NCI-H1694 (cell line): ENCODE data around the gene GLB1L3.
"Not testable (repeated sequence)": the region's sequence is repeated elsewhere in the genome, so short reads cannot be mapped to it uniquely, and the experiment has no call there.

Source experiments
- DNase-seq: peaks from one replicate; lab custom pipeline; 2025; lab: John Stamatoyannopoulos, UW

GLB1L3 gene

DNA sequence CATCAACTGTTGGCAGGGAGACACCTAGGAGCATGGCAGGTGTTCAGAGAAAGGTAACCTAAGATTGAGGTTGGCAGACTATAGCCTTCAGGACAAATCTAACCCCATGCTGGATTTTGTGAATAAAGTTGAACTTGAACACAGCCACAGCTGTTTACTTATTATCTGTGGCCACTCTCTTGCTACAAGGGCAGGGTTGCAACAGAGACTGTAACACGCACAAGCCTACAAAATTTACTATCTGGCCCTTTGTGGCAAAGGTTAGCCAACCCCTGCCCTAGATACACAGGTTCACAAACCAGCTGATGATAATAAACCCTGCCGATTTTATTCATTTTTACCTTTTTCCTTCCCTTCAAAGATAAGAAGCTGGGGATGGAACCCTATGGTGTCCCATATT lies 25.5 kb upstream of the GLB1L3 start:
- DNase-seq: no peak

DNA sequence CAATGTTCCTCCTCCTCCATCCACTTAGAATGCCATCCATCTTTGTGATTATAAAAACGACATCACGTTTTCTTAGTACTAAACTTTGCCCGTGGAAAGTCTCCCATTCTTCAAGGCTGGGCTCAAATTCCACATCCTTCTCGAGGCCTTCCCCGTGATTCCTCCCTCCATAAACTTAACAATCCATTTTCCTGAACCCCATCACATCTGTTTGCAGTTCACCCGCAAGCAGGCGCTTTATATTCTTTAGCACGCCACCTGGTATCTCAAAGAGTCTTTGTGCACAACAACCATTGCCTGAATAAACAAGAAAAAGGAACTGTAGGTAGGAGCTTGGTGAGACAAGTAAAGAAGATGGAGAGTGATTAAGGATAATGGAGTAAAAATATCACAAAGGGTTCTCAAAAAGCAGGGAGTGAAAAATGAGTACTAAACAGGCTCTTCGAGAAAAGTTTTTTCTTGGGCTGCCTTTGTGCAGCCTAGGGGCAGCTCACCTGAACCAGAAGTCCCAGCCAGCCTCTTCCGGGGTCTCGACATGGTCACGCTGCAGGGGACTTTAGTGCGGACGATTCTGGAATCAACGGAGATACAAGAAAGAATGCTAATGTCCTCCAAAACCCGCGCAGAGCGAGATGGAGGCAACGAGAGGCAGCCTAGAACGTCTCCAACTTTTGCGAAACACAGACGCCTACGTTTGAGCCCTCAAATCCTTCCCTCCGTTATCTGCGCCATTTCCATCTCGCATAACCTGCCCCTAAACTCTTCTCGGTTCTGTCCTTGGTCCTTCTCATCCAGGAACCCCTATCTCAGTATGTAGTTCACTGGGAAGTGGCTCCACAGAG lies 23.6 kb upstream of the GLB1L3 start:
- DNase-seq: no peak

DNA sequence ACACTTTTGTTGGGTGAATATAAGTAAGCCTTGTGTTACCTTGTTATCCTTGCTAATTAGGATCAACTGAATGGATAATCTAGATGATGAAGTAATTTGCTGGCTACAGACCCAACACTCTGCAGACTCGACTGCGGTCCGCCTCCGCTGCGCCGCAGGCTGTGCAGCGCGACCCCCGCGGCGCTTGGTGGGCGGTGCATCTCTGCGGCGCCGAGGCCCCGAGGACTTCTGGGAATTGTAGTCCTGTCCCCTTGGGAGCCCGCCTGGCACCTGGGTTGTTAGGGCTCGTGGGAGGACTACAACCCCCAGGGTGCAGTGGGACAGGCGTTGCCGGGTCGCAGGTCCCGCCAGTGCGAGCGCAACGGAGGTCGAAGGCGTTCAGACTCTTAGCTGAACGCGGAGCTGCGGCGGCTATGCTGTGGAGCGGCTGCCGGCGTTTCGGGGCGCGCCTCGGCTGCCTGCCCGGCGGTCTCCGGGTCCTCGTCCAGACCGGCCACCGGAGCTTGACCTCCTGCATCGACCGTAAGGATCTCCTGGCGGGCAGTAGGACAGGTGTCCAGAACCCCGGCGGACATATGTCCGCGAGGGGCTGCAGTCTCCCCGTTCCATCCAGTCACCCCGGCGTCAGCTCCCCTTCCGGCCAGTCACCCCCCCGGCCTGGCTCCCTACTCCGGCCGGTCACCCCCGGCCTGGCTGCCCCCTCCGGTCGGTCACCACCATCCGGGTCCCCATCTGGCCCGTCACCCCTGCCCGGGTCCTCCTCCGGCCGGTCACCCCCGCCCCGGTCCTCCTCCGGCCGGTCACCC lies 22.8 kb upstream of the GLB1L3 start, which contains the start of the genes ACAD8 and THYN1:
TSS of gene ACAD8 (plus strand) at position 381 of the 806 bp plus-strand sequence. CDS start at position 414, 33 bp downstream.
TSS of gene THYN1 (minus strand) at position 165 of the 806 bp plus-strand sequence. CDS start 470 bp downstream, outside the sequence.
- DNase-seq: peak; percentile 58

DNA sequence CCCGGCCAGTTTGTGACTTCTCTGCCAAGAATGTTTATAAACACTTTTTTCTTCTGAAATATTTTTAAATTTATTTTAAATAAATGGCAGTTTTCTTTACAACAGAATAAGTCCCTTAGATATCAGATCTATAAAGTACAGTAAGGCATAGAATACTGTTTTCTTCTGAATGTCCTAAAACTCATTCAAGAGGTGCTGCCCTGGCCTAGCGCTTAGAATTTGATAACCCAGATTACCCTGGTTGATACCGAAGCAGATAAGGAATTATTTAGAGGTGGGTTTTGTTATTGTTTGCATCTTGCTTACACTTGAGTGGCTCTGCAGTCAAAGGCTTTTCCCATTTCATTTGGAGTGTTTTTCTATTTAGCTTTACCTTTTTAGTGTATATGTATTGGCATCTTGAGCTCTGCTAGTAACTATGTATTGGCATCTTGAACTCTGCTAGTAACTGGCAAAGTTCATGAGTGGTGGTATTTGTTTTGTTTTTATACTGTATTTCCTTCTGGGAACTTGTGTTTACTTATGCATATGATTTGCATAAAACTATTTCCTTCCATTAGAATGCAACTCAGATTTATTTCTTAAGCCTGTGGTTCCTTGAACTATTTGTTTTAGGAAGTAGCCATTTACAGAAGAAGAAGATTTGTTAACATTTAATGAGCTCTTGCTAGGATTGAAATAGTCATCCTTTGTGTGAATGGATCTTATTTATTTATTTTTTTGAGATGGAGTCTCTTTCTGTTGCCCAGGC lies 21.6 kb upstream of the GLB1L3 start:
- DNase-seq: no peak

DNA sequence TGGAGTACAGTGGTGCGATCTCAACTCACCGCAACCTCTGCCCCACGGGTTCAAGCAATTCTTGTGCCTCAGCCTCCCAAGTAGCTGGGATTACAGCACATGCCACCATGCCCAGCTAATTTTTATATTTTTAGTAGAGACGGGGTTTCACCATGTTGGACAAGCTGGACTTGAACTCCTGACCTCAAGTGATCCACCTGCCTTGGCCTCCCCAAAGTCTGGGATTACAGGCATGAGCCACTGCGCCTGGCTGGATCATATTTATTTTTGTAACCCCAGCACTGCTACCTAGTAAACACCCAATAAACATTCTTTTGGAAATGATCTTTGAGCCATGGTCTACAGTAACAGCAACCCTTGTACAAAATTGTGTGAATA lies 21.0 kb upstream of the GLB1L3 start:
- not testable (repeated sequence) for DNase-seq

DNA sequence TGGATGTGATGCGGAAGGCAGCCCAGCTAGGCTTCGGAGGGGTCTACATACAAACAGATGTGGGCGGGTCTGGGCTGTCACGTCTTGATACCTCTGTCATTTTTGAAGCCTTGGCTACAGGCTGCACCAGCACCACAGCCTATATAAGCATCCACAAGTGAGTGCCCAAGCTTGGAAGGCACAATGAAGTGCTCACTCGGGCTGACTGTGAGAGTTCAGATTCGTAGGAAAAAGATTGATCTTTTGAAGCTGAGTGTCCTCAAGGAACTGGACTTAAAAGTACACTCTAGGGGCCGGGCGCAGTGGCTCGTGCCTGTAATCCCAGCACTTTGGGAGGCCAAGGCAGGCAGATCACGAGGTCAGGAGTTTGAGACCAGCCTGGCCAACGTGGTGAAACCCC lies 19.1 kb upstream of the GLB1L3 start:
- DNase-seq: no peak

DNA sequence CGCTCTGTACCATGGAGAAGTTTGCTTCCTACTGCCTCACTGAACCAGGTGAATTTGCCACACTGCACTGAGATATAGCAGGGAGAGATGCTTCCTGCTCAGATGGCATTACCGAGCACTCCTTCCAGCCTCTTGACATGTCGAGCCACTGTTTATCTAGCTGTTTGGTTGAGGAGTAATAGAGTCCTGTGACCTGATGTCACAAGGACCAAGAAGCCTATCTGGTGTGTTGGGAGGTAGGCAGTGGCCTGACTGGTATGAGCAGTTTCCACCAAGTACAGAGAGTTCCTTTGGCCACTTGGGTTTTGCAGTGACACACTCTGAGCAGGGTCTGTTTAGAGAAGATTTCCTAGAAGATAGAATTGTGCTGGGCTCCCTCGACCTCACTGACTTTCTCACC lies 17.6 kb upstream of the GLB1L3 start:
- DNase-seq: no peak

DNA sequence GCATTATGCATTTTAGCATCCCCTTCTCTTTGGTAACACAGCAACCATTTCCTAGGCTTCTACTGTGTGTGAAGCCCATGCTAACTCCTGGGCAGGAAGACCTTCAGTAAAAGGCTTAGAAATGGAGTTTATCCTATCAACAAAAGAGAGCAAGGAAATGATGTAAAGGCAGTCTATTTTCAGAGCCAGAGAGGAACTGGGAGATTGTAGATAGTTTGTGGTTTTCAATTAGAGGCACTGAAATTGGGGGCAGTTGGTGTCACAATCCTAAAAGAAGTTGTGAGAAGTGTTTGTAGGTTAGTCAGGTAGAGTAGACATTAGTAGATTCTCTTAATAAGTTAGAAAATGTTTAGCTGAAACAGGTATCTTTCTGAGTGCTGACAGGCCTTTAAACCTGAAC lies 15.7 kb upstream of the GLB1L3 start:
- DNase-seq: no peak

DNA sequence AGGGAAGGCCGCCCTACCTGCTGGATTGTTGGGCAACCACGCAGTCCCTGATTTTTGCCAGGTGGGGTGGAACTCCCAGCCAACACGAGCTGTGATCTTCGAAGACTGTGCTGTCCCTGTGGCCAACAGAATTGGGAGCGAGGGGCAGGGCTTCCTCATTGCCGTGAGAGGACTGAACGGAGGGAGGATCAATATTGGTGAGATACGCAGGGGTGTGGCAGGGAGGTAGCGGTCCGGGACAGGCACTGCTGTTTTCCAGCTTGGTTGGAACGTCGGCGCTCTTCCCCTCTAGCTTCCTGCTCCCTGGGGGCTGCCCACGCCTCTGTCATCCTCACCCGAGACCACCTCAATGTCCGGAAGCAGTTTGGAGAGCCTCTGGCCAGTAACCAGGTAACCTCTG lies 15.2 kb upstream of the GLB1L3 start:
- DNase-seq: no peak

DNA sequence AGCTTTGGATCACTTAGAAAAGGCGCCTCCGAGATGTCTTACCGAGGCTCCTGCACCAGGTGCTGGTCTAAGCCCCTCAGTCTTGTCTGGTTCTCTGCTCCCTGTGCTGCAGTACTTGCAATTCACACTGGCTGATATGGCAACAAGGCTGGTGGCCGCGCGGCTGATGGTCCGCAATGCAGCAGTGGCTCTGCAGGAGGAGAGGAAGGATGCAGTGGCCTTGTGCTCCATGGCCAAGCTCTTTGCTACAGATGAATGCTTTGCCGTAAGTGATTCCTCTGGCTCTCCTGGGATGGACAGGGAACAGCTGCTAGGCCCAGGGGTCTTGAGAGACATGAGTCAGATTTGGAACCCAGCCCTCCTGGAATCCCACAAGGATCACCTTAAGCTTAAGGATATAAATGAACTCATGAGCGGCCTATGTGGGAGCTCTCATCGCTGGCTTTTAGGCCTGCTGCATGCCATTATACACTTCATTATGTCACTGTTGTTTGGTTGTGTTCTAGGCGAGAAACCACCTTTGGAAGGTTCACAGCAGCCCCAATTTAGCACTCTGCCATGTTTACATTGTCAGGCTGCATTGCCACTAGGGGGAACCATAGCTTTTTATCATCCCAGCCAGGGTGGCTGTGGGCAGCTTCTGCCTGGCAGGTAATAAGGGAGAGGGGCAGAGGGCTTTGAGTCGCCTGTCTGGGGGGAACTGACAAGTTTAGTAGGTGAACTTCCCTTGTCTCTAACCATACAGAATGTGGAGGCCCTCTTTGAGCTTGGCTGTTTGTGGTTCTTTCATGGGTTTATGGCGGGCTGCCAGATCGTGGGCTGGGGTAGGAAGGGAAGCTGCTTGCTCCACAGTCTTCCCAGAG lies 14.3 kb upstream of the GLB1L3 start:
- no peak for DNase-seq

DNA sequence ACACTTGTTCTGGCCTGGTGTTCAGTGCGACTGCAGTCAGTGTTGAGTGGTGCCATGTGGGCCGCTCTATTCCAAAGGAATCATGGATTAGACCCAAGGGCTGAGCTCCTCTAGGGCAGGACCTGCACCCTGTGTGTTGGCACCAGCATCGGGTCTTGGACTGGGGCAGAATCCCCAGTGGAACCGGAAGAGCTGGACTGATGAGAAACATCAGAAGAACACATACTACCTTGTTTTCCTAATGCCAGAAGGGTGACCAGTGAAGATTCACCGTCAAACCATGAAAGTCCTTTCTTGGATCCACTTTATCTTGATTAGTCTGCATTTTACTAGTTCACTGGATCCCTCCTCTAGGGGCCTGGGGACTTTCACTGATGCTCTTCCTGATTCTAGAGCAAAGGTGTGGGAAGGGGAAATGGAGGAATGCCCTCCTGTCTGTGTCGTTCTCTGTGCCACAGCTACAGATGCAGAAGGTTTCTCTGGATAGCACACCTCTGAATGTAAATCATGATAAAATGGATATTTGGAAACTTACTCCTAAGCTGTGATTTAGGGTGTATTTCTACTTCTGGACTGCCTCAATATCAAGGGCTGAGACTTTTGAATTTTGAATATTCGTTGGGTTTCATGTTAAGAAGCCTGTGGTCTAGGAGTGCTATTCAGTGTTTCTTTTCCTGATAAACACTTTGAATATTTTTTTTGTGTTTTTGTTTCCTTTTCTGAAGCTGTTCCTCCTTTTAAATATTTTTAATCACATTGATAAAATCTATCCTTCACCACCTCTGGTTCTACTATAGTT lies 11.0 kb upstream of the GLB1L3 start:
- DNase-seq: no peak

DNA sequence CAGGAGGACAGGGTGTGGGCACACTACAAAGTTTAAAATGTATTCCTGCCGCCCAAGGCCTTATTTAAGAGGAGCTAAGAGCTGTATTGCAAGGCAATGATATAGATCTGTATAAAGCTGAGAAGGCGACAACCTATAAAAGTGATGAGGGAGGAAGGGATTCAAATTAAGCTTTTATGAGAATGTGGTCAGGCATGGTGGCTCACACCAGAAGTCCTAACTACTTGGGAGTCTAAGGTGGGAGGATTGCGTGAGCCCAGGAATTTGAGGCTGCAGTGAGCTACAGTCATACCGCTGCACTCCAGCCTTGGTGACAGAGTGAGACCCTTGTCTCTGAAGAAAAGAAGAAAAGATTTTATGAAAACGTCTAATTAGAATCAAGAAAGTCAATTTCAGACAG lies 9.7 kb upstream of the GLB1L3 start:
- no peak for DNase-seq

DNA sequence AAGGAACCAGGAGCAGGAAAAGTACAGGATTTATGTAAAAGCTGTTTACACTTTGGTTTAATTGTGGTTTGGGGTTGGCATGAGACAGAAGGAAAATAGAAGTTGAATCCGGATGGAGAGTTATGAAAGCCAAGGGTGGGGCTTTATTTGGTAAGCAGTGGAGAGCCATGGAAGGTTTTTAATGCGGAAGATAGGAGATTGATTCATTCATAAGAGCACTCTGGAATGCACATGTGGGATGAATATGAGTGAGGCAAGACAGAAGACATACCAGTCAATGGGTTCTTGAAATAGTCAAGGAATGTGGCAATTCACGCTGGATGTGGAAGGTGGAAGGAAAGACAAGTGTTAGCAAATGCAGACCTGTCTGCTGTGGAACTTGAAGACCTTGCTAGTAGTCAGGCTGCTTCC lies 9.3 kb upstream of the GLB1L3 start:
- no peak for DNase-seq

DNA sequence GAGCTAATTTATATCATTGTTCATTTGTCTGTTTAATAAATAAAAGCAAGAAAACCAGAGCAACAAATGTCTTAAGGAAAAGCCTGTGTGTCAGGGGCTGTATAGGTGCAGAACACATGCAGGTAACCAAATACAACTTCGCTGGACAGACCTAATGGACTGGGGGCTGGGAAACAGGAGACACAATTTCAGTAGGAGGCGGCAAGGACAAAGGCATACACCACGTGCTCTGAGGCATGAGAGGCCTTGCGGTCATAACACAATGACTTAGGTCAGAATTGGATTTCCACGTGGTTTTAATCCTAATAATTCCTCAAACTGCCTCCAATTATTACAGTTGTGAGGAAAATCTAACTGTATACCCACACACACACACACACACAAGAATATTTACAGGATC lies 8.7 kb upstream of the GLB1L3 start:
- DNase-seq: no peak

DNA sequence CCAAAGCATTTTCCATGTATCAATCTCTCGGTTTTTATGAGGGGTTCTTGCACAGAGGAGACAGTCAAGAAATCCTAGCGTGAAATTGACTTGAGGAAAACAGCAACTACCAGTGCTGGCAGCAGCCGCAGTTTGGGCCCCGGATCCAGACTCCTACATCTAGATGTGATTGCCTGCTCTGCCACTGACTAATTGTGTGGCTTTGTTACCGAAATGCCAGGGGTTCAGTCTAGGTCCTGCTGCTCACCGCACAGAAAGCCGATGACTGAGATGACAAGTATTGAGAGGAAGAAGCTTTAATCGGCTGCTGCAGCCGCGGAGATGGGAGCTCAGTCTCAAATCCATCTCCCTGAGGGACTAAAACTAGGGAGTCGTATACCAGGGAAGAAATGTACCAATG lies 8.2 kb upstream of the GLB1L3 start:
- no peak for DNase-seq

DNA sequence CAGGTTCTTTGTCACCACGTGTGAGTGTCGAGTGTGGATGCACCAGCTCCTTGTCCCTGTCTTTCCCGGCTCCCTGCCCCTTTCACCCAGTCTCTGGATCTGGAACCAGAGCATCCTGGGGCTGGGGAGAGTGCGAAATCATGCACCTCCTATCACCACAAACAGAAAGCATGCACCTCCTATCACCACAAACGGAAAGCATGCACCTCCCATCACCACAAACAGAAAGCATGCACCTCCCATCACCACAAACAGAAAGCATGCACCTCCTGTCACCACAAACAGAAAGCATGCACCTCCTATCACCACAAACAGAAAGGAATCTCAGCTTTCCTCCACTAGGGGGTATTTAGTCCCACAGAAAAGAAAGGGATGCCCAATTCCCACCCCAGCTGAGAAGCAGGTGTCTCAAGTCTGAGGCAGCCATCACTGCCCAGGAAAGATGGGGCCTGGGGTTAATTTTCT lies 5.9 kb upstream of the GLB1L3 start:
- no peak for DNase-seq

DNA sequence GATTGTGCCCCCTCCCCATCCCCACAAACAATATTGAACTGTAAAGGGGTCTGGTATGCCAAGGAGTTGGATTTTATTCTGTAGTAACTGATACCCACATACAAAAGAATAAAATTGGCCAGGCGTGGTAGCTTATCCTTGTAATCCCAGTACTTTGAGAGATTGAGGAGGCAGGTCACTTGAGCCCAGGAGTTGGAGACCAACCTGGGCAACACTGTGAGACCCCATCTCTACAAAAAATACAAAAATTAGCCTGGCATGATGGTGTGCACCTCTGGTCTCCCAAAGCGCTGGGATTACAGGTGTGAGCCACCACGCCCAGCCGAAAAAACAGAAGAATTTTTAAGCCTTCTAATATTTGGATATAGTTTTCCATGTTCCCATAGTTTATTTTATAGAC lies 4.2 kb upstream of the GLB1L3 start:
- DNase-seq: no peak

DNA sequence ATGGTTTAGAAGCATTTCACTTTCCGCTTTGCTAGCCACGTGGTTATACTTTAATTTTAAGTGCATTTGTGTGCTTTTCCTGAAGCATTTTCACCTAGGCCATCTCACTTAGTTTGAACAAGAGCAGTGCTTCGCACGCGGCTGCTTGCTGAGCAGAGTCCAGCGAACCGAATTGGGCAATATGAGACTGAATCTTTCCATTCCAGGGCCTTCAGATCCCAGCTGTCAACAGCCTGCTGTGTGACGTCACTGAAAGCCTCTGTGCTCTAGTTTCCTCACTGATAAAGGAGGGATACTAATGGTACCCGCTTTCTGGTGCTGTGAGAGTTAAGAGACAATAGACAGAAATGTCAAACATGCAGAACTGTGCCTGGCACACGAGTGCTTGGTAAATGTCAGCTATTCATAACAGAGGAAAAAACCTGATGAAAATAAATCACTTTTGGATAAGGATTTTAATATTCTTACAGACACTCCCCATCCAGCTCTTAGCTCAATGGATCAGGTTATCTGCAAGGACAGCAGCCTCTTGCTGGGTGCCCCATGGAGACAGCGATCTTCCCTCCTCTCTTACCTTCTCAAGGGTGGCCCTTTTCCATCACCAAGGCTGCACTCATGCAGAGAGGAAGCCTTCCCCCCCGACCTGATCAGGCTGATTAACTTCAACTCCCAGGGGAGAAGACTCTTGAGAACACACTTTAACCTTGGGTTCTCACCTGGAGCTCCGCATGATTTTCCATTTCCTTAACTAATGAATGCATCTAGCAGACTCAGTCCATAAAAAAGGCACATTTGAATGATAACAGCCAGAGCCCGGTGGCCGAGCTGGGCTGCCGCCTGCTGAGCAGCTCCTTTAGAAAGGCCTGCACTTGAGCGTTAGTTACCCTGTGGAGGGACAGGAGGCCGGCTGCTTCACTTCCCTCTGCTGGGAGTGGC lies 3.5 kb upstream of the GLB1L3 start:
- no peak for DNase-seq

DNA sequence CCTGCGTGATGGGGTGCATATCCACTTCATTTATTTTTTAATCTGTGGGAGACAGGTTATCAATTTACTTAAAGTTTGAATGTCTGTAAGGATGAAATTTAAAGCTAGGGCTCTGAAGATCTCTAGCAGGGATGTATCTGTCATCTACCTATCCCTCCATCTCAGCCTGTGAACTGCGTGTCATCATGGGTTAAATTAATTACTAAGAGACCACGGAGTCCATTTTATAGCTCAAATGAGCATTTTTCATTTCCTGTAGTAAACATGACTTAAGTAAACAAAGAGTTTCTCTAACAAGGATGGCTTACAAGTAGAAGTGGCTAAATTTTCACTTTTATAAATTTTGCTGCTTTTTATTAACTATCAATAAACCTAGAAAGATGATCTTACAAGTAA lies 2.9 kb upstream of the GLB1L3 start:
- no peak for DNase-seq

DNA sequence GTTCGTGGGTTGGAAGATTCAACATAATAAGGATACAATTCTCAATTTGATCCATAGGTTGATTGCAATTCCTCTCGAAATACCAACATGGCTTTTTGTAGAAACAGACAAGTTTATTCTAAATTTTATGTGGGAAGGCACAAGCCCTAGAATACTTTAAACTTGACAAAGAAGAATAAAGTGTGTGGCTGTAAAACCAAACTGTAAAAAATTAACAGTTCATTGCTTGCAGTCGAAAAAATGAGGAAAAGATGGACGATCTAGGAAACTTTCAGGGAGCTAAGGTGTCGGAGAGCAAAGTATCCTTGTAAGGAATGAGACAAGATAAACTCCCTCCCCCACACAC lies 1.0 kb upstream of the GLB1L3 start:
- DNase-seq: no peak
